GM19238 (cell line): Measurements from ENCODE around the gene ABHD15.

Source experiments
- DNase-seq: peaks from one replicate; pipeline ENCODE4 v3.0.0; 2011; ENCODE audit warnings: low spot score; ENCODE audit not compliant: insufficient read length

Gene ABHD15

GRCh38 chr17:29583324-29584248, 16.7 kb upstream of the ABHD15 start:
- no peak for DNase-seq

GRCh38 chr17:29582772-29583171, 15.9 kb upstream of the ABHD15 start:
- no peak for DNase-seq

GRCh38 chr17:29582254-29582765, 15.5 kb upstream of the ABHD15 start:
- no peak for DNase-seq

GRCh38 chr17:29581583-29582253, 14.9 kb upstream of the ABHD15 start:
- no peak for DNase-seq

GRCh38 chr17:29579866-29580771, 13.3 kb upstream of the ABHD15 start:
- peak; percentile 97 for DNase-seq

- DNase-seq, result no peak
Measured at GRCh38 chr17:29578626-29579485, 12.0 kb upstream of the ABHD15 start.

GRCh38 chr17:29577385-29578211, 10.8 kb upstream of the ABHD15 start:
- DNase-seq, result no peak

GRCh38 chr17:29577001-29577370, 10.1 kb upstream of the ABHD15 start:
- no peak for DNase-seq

GRCh38 chr17:29576214-29577000, 9.6 kb upstream of the ABHD15 start:
- no peak for DNase-seq

GRCh38 chr17:29575511-29576213, 8.8 kb upstream of the ABHD15 start:
- no peak for DNase-seq

- no peak for DNase-seq
Measured at GRCh38 chr17:29574732-29575510, 8.1 kb upstream of the ABHD15 start.

GRCh38 chr17:29573871-29574731, 7.3 kb upstream of the ABHD15 start:
- DNase-seq, result no peak

GRCh38 chr17:29573558-29573869, 6.7 kb upstream of the ABHD15 start:
- no peak for DNase-seq

- DNase-seq, result no peak
Measured at GRCh38 chr17:29572691-29573557, 6.1 kb upstream of the ABHD15 start.

- DNase-seq, result no peak
Measured at GRCh38 chr17:29571883-29572681, 5.2 kb upstream of the ABHD15 start.
